Esophagus squamous epithelium (tissue), 5 donors: ENCODE measurements around the gene CEP112. TPM values are rescaled to one million over a fixed set of nuclear protein-coding genes. Genes with fewer than 3 reads are reported as not detected.
A peak's percentile ranks its signal among the peaks of the same experiment; 100 is the strongest.
"Not testable (repeated sequence)": the region's sequence is repeated elsewhere in the genome, so short reads cannot be mapped to it uniquely, and the experiment has no call there.

Source experiments
- DNase-seq: peaks from one replicate; lab custom pipeline; 2025; lab: John Stamatoyannopoulos, UW
- H3K27ac ChIP-seq, 4 donors: fragments of 200-600 bp; sonication (generic); one replicate each; pipeline ENCODE4 v1.5.1; 2016 to 2019; ENCODE audit warnings: mild to moderate bottlenecking in 1 of 4
- H3K27me3 ChIP-seq, 4 donors: fragments of 200-600 bp; sonication (generic); 1 replicate in 3 of 4; 2 replicates in 1 of 4; pipeline versions ENCODE4 v1.5.1 to v1.6.0; 2017 to 2021; ENCODE audit warnings: antibody characterized with exemption in 1 of 4
- H3K36me3 ChIP-seq, 3 donors: fragments of 200-600 bp; sonication (generic); one replicate each; pipeline ENCODE4 v1.5.1; 2016 to 2019
- H3K4me1 ChIP-seq, 3 donors: fragments of 200-600 bp; sonication (generic); one replicate each; pipeline ENCODE4 v1.5.1; 2017 to 2019
- H3K4me3 ChIP-seq, 4 donors: fragments of 200-600 bp; sonication (generic); 1 replicate in 3 of 4; 2 replicates in 1 of 4; pipeline ENCODE4 v1.5.1; 2016 to 2019; ENCODE audit warnings: mild to moderate bottlenecking in 2 of 4, moderate library complexity in 1 of 4
- H3K9me3 ChIP-seq, 3 donors: fragments of 200-600 bp; sonication (generic); one replicate each; pipeline ENCODE4 v1.5.1; 2016 to 2019
- POLR2A ChIP-seq, 4 donors: fragments of 450-650 bp; IDR thresholded peaks; one replicate each; pipeline ENCODE4 v1.6.1; 2017; ENCODE audit warnings: antibody characterized with exemption in 4 of 4, mild to moderate bottlenecking in 4 of 4, moderate library complexity in 3 of 4
- WGBS, 2 donors: methylation state at CpG; one replicate each; pipeline ENCODE4 v1.1.5; 2018; 5-methylcytosine and 5-hydroxymethylcytosine counted together
- intact Hi-C: fragments of 100-400 bp; cut with DNase I; formaldehyde crosslinking; loops from one replicate; pipeline ENCODE4 v1.15.0; 2022
- total RNA-seq, 4 donors: library from RNA; depleted of rRNA; stranded (reverse); fragments of >200 nt; gene quantifications; one replicate each; pipeline ENCODE4 v1.1.0, GENCODE V29; 2016
- TF ChIP-seq, protein P1 (sequence below), 6 experiments: fragments of 450-650 bp in 4 of 6; fragments of 200-600 bp in 2 of 6; sonication (generic) in 2 of 6; IDR thresholded peaks; one replicate each; pipeline ENCODE4 v1.5.1; 2016 to 2019; ENCODE audit warnings: antibody characterized with exemption in 6 of 6, mild to moderate bottlenecking in 4 of 6, moderate library complexity in 4 of 6
- donor health status: DM: yes; HTN: yes; CAD: no.

Gene CEP112
- total RNA-seq, 4 donors from 2014 or later = 2.5 to 10.9 (median 6.4) TPM

- H3K4me3 ChIP-seq = no peak overlapping the region
- H3K27ac ChIP-seq = no peak overlapping the region
- no peaks in the 10 kb centered on the region for H3K27me3 ChIP-seq
- H3K36me3 ChIP-seq = no peaks in the 10 kb centered on the region
- H3K4me1 ChIP-seq = no peaks in the 10 kb centered on the region
- TF ChIP-seq POLR2A (IDR thresholded peaks at IDR 0.05) = no peak
- TF ChIP-seq, protein P1, sequence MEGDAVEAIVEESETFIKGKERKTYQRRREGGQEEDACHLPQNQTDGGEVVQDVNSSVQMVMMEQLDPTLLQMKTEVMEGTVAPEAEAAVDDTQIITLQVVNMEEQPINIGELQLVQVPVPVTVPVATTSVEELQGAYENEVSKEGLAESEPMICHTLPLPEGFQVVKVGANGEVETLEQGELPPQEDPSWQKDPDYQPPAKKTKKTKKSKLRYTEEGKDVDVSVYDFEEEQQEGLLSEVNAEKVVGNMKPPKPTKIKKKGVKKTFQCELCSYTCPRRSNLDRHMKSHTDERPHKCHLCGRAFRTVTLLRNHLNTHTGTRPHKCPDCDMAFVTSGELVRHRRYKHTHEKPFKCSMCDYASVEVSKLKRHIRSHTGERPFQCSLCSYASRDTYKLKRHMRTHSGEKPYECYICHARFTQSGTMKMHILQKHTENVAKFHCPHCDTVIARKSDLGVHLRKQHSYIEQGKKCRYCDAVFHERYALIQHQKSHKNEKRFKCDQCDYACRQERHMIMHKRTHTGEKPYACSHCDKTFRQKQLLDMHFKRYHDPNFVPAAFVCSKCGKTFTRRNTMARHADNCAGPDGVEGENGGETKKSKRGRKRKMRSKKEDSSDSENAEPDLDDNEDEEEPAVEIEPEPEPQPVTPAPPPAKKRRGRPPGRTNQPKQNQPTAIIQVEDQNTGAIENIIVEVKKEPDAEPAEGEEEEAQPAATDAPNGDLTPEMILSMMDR (IDR thresholded peaks at IDR 0.05) = peak; percentile 47 to 79 (median 65)
- H3K9me3 ChIP-seq = no peaks in the 10 kb centered on the region
- intact Hi-C loops = loop anchor here (10.0 kb wide), 1 partner anchor 871 kb away; no protein-coding TSS in a partner anchor
- no peak for DNase-seq
These were observed 26.3 kb downstream of the CEP112 start for GRCh38 chr17:66165537-66166123.

GRCh38 chr17:66155055-66155454, 36.9 kb downstream of the CEP112 start:
- 76 to 100% methylated on average over 1 to 4 of the region's 4 CpGs for WGBS, 2 donors
- intact Hi-C loops, H3K27ac ChIP-seq, H3K27me3 ChIP-seq, H3K4me3 ChIP-seq, H3K4me1 ChIP-seq, DNase-seq, H3K36me3 ChIP-seq, H3K9me3 ChIP-seq: not testable (repeated sequence)

- Histone ChIP-seq H3K9me3 (no peaks in the 10 kb centered on the region), H3K4me1 (no peaks in the 10 kb centered on the region), H3K27me3 (no peaks in the 10 kb centered on the region), H3K27ac (no peak overlapping the region), H3K36me3 (no peaks in the 10 kb centered on the region), H3K4me3 (no peak overlapping the region)
- TF ChIP-seq, protein P1 (IDR thresholded peaks at IDR 0.05) = no peak
- WGBS, 2 donors = 73 to 90% methylated on average over 2 of the region's 2 CpGs
- DNase-seq = no peak
- intact Hi-C loops = no loop called here
These were observed 39.2 kb downstream of the CEP112 start for GRCh38 chr17:66152756-66153155.

DNA sequence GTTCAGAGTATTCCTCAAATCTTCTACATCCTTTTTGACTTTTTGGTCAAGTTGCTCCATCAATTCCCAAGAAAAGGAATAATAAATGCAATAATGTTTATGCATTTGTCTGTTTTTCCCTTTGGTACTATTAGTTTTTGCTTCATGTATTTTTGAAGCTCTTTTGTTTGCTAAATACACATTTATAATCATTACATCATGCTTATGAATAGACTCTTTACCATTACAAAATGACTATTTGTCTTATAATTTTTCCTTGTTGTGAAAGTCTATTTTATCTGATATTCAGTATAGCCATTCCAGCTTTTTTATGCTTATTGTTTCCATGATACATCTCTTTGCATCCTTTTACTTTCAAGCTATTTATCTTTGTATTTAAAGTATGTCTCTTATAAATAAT, 41.2 kb downstream of the CEP112 start:
- H3K27ac ChIP-seq = no peak overlapping the region
- no peaks in the 10 kb centered on the region for H3K27me3 ChIP-seq
- intact Hi-C loops = no loop called here
- H3K4me3 ChIP-seq = no peak overlapping the region
- DNase-seq = no peak
- H3K36me3 ChIP-seq = no peaks in the 10 kb centered on the region
- H3K9me3 ChIP-seq = no peaks in the 10 kb centered on the region
- no peak for TF ChIP-seq POLR2A (IDR thresholded peaks at IDR 0.05)
- TF ChIP-seq, protein P1 (IDR thresholded peaks at IDR 0.05) = no peak
- no peaks in the 10 kb centered on the region for H3K4me1 ChIP-seq

DNA sequence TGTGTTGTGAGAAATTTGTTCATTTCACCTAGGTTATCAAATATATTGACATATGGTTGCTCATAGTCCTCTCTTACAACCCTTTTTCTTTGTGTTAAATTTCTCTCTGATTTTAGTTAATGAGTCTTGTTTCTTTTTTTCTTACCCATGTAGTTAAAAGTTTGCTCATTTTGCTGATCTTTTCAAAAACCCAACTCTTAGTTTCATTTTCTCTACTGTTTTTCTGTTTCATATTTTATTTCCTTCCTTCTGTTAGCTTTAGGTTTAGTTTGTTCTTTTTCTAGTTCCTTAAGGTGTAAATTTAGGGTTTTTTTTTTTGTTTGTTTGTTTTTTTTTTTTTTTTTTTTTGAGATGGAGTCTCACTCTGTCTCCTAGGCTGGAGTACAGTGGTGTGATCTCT, 42.4 kb downstream of the CEP112 start:
- no peaks in the 10 kb centered on the region for H3K9me3 ChIP-seq
- no peaks in the 10 kb centered on the region for H3K36me3 ChIP-seq
- no peak overlapping the region for H3K27ac ChIP-seq
- no peaks in the 10 kb centered on the region for H3K27me3 ChIP-seq
- DNase-seq = no peak
- H3K4me3 ChIP-seq = no peak overlapping the region
- intact Hi-C loops = no loop called here
- TF ChIP-seq POLR2A (IDR thresholded peaks at IDR 0.05) = no peak
- TF ChIP-seq, protein P1 (IDR thresholded peaks at IDR 0.05) = no peak
- H3K4me1 ChIP-seq = no peaks in the 10 kb centered on the region

- H3K9me3 ChIP-seq = no peaks in the 10 kb centered on the region
- no peaks in the 10 kb centered on the region for H3K4me1 ChIP-seq
- TF ChIP-seq, protein P1 (IDR thresholded peaks at IDR 0.05) = no peak
- no peak for TF ChIP-seq POLR2A (IDR thresholded peaks at IDR 0.05)
- intact Hi-C loops = no loop called here
- WGBS, 2 donors = 87 to 93% methylated on average over 4 of the region's 4 CpGs
- H3K4me3 ChIP-seq = no peak overlapping the region
- H3K27ac ChIP-seq = no peak overlapping the region
- H3K27me3 ChIP-seq = no peaks in the 10 kb centered on the region
- DNase-seq = no peak
- no peaks in the 10 kb centered on the region for H3K36me3 ChIP-seq
These were observed 45.5 kb downstream of the CEP112 start for GRCh38 chr17:66146394-66146793.
